Measurements from ENCODE around the gene TTC22. TPM values are rescaled to one million over a fixed set of nuclear protein-coding genes. Genes with fewer than 3 reads are reported as not detected.

Gene TTC22
- total RNA-seq, 1 donor from 2014 or later: not detected

- no peak for DNase-seq (ENCODE audit: extremely low read depth, low read depth, low spot score)
Observed at GRCh38 chr1:54810153-54810942, 9.2 kb upstream of the TTC22 start.

GRCh38 chr1:54809496-54810074, 8.5 kb upstream of the TTC22 start:
- DNase-seq (ENCODE audit: extremely low read depth, low read depth, low spot score): no peak

- DNase-seq (ENCODE audit: extremely low read depth, low read depth, low spot score): no peak
Observed at GRCh38 chr1:54808443-54809207, 7.5 kb upstream of the TTC22 start.

- no peak for DNase-seq (ENCODE audit: extremely low read depth, low read depth, low spot score)
Observed at GRCh38 chr1:54807756-54808155, 6.6 kb upstream of the TTC22 start.

- DNase-seq (ENCODE audit: extremely low read depth, low read depth, low spot score): no peak
Observed at GRCh38 chr1:54806931-54807611, 5.9 kb upstream of the TTC22 start.

- DNase-seq (ENCODE audit: extremely low read depth, low read depth, low spot score): no peak
Observed at GRCh38 chr1:54805981-54806381, 4.9 kb upstream of the TTC22 start.

- no peak for DNase-seq (ENCODE audit: extremely low read depth, low read depth, low spot score)
Observed at GRCh38 chr1:54805466-54805865, 4.3 kb upstream of the TTC22 start.

- DNase-seq (ENCODE audit: extremely low read depth, low read depth, low spot score): no peak
Observed at GRCh38 chr1:54804471-54805132, 3.5 kb upstream of the TTC22 start.

GRCh38 chr1:54803761-54804470, 2.8 kb upstream of the TTC22 start:
- no peak for DNase-seq (ENCODE audit: extremely low read depth, low read depth, low spot score)

- no peak for DNase-seq (ENCODE audit: extremely low read depth, low read depth, low spot score)
Observed at GRCh38 chr1:54800041-54800898, 853 bp downstream of the TTC22 start.

- DNase-seq (ENCODE audit: extremely low read depth, low read depth, low spot score): no peak
Observed at GRCh38 chr1:54798769-54799641, 2.1 kb downstream of the TTC22 start.

GRCh38 chr1:54798206-54798605, 2.9 kb downstream of the TTC22 start:
- no peak for DNase-seq (ENCODE audit: extremely low read depth, low read depth, low spot score)

- no peak for DNase-seq (ENCODE audit: extremely low read depth, low read depth, low spot score)
Observed at GRCh38 chr1:54796902-54797301, 4.2 kb downstream of the TTC22 start.

GRCh38 chr1:54795841-54796468, 5.2 kb downstream of the TTC22 start:
- no peak for DNase-seq (ENCODE audit: extremely low read depth, low read depth, low spot score)

- DNase-seq (ENCODE audit: extremely low read depth, low read depth, low spot score): no peak
Observed at GRCh38 chr1:54795356-54795665, 5.8 kb downstream of the TTC22 start.

- no peak for DNase-seq (ENCODE audit: extremely low read depth, low read depth, low spot score)
Observed at GRCh38 chr1:54794451-54795355, 6.4 kb downstream of the TTC22 start.

Measured in glomerular endothelial cell (primary cell).